K562 (cell line): Measurements from ENCODE around the gene OSGIN1. TPM values are rescaled to one million over a fixed set of nuclear protein-coding genes. Genes with fewer than 3 reads are reported as not detected.
A peak's percentile ranks its signal among the peaks of the same experiment; 100 is the strongest.

Source experiments
- ATAC-seq: fragments of 200-7000 bp; cut with Tn5 transposase; 3 replicates; pipeline ENCODE4 v1.9.1; 2020; ENCODE audit warnings: moderate library complexity
- BruUV-seq: library from RNA; stranded (reverse); fragments of 400-500 nt; replicated peaks from 2 replicates; lab custom pipeline; 2021; lab: Mats Ljungman, UMichigan
- CTCF ChIA-PET: fragments of 300-600 bp; formaldehyde crosslinking; extraction: SDS; loops from one replicate; lab custom pipeline; 2021; ENCODE audit warnings: low intra/inter-chr PET ratio; lab: Yijun Ruan, JAX
- POLR2A ChIA-PET: fragments of 300-600, 350-650 bp; sonication (Branson Sonifier 250); formaldehyde crosslinking; extraction: SDS; loops from one replicate; lab custom pipeline; 2021; ENCODE audit warnings: antibody characterized with exemption, inconsistent platforms; lab: Yijun Ruan, JAX
- DNase-seq, 4 experiments: peaks; one replicate each; pipeline versions ENCODE4 v3.0.0 to v3.0.0-alpha.2; 2011 to 2018; ENCODE audit warnings: low spot score in 3 of 4, mixed read lengths in 3 of 4; ENCODE audit errors: extremely low read depth in 1 of 4
- FAIRE-seq: peaks from 2 replicates; lab custom pipeline; 2011; peaks lifted over from hg19 to GRCh38; lab: Jason Lieb, UNC
- H2AFZ ChIP-seq: 2 replicates; pipeline ENCODE4 v1.6.0; 2011; ENCODE audit warnings: low read depth, low read length, control low read depth, inconsistent platforms
- H3K27ac ChIP-seq: fragments of 200-600 bp; 3 replicates; pipeline ENCODE4 v1.8.0; 2011; ENCODE audit warnings: low read depth, mild to moderate bottlenecking, control low read depth, inconsistent platforms, low read length, moderate library complexity, mixed read lengths; ENCODE audit errors: extremely low read depth
- H3K27me3 ChIP-seq, 2 experiments: fragments of 300-600 bp in 1 of 2; 2 replicates in 1 of 2; 3 replicates in 1 of 2; pipeline versions ENCODE4 v1.6.0 to v1.8.0; 2011; ENCODE audit warnings: inconsistent platforms in 2 of 2, low read length in 2 of 2, mild to moderate bottlenecking in 1 of 2, mixed read lengths in 1 of 2, moderate library complexity in 1 of 2; ENCODE audit not compliant: control insufficient read depth in 2 of 2, insufficient read depth in 2 of 2
- H3K36me3 ChIP-seq: fragments of 300-600 bp; 3 replicates; pipeline ENCODE4 v1.8.0; 2011; ENCODE audit warnings: mild to moderate bottlenecking, low read length, inconsistent platforms; ENCODE audit not compliant: control insufficient read depth, insufficient read depth
- H3K4me1 ChIP-seq, 2 experiments: fragments of 200-600 bp in 1 of 2; replicated peaks in 1 of 2; 2 replicates in 1 of 2; 3 replicates in 1 of 2; pipeline versions ENCODE4 v1.5.1 to v1.8.0; 2011; ENCODE audit warnings: inconsistent platforms in 2 of 2, low read length in 2 of 2, mild to moderate bottlenecking in 1 of 2, mixed read lengths in 1 of 2, moderate library complexity in 1 of 2; ENCODE audit not compliant: control insufficient read depth in 2 of 2, insufficient read depth in 2 of 2
- H3K4me2 ChIP-seq: 2 replicates; pipeline ENCODE4 v1.6.1; 2011; ENCODE audit warnings: low read length, control low read depth, inconsistent platforms, mixed read lengths; ENCODE audit not compliant: insufficient read depth
- H3K4me3 ChIP-seq: fragments of 200-600 bp; sonication (generic), shearing (Covaris generic); 2 replicates; pipeline ENCODE4 v1.5.1; 2016; ENCODE audit warnings: control low read depth, inconsistent platforms
- H3K79me2 ChIP-seq: fragments of 200-600 bp; 3 replicates; pipeline ENCODE4 v1.8.0; 2011; ENCODE audit warnings: low read length, inconsistent platforms; ENCODE audit not compliant: control insufficient read depth, insufficient read depth
- H3K9ac ChIP-seq, 2 experiments: 2 replicates each; pipeline versions ENCODE4 v1.6.0 to v1.6.1; 2011; ENCODE audit warnings: low read depth in 2 of 2, low read length in 2 of 2, control low read depth in 1 of 2, inconsistent platforms in 1 of 2, mild to moderate bottlenecking in 1 of 2, mixed read lengths in 1 of 2; ENCODE audit not compliant: insufficient read depth in 1 of 2
- H3K9me1 ChIP-seq: one replicate; pipeline ENCODE4 v1.6.0; 2011; ENCODE audit warnings: inconsistent platforms, mild to moderate bottlenecking, low read length, moderate library complexity; ENCODE audit not compliant: control insufficient read depth, insufficient read depth
- H3K9me3 ChIP-seq: replicated peaks from 2 replicates; pipeline ENCODE4 v1.5.1; 2011; ENCODE audit warnings: low read depth, low read length, inconsistent platforms; ENCODE audit not compliant: control insufficient read depth, insufficient read depth
- H4K20me1 ChIP-seq: replicated peaks from 2 replicates; pipeline ENCODE4 v1.6.1; 2011; ENCODE audit warnings: low read length, inconsistent platforms, mixed read lengths; ENCODE audit not compliant: control insufficient read depth, insufficient read depth
- EGR1 ChIP-seq: fragments of 450-650 bp; conservative IDR thresholded peaks from 2 replicates; pipeline ENCODE4 v1.6.1; 2017; ENCODE audit warnings: mild to moderate bottlenecking
- RFX1 ChIP-seq: fragments of 450-650 bp; IDR thresholded peaks from 2 replicates; pipeline ENCODE4 v1.6.1; 2016; ENCODE audit warnings: mild to moderate bottlenecking, moderate library complexity
- WGBS: fragments of 100-300 bp; shearing (Covaris generic); methylation state at CpG from one replicate; pipeline ENCODE4 v1.1.6; 2016; ENCODE audit warnings: low coverage, mixed read lengths; ENCODE audit not compliant: insufficient coverage; ENCODE audit errors: missing lambda C conversion rate; 5-methylcytosine and 5-hydroxymethylcytosine counted together
- in situ Hi-C: fragments of 300-500 bp; cut with MboI; formaldehyde crosslinking; loops from 4 replicates; pipeline ENCODE4 v1.15.0; 2018; ENCODE audit warnings: inconsistent platforms, mixed read lengths
- intact Hi-C: fragments of 100-400 bp; cut with micrococcal nuclease; formaldehyde crosslinking; loops from 2 replicates; pipeline ENCODE4 v1.14.2; 2022
- polyA plus RNA-seq, 8 experiments: library from polyadenylated mRNA; depleted of rRNA in 4 of 8; stranded (reverse) in 5 of 8; unstranded in 3 of 8; fragments of >200 nt; fragmentation: Nextera tagmentation in 2 of 8; fragmentation: Illumina TruSeq in 1 of 8; extraction: Ambion mirVana in 2 of 8; extraction: Trizol in 1 of 8; gene quantifications; 2 replicates each; pipeline versions ENCODE4 v1.2.1 to v1.2.3, GENCODE V29; 2011 to 2014; ENCODE audit warnings: inconsistent platforms in 1 of 8, missing spikeins in 1 of 8
- total RNA-seq, 7 experiments: library from RNA; depleted of rRNA in 6 of 7; stranded (reverse); fragments of >200 nt in 6 of 7; fragmentation: Illumina TruSeq in 2 of 7; extraction: Trizol in 2 of 7; gene quantifications; 2 replicates each; pipeline versions ENCODE4 v1.2.1 to v1.2.3, GENCODE V29; 2011 to 2021; ENCODE audit warnings: low replicate concordance in 1 of 7
- TF ChIP-seq, protein P1 (sequence below): IDR thresholded peaks from 3 replicates; pipeline ENCODE4 v1.6.1; 2011; ENCODE audit warnings: borderline replicate concordance, mild to moderate bottlenecking; ENCODE audit not compliant: insufficient read length, insufficient read depth

The OSGIN1 gene
- total and polyA plus RNA-seq, 9 of the 15 experiments (the other 6 are each of a cell fraction or from before 2014, with no cell fraction given): 0.03 to 3.6 (median 1.6) TPM

DNA sequence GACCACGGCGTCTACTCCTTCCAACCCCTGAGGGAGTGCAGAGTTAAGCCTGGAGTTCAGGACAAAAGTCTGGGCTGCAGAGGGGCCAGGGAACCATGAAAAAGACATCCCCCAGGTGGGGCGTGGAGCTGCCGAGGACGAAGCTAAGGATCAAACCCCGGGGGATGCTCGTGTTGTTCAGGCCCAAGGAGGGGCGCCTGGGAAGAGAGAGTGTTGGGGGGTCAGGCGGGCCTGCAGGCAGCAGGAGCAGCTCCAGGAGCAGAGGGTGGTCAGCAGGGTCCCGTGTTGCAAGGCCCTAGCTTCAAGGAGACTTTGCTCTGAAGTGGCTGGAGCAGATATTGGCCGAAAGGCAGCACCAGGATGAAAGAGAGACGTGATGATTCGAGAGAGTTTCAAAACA, 41.7 kb downstream of the OSGIN1 start (continued):
- TF ChIP-seq, protein P1, sequence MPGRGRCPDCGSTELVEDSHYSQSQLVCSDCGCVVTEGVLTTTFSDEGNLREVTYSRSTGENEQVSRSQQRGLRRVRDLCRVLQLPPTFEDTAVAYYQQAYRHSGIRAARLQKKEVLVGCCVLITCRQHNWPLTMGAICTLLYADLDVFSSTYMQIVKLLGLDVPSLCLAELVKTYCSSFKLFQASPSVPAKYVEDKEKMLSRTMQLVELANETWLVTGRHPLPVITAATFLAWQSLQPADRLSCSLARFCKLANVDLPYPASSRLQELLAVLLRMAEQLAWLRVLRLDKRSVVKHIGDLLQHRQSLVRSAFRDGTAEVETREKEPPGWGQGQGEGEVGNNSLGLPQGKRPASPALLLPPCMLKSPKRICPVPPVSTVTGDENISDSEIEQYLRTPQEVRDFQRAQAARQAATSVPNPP: no peak
- TF ChIP-seq, all 486 proteins: peak for 0

DNA sequence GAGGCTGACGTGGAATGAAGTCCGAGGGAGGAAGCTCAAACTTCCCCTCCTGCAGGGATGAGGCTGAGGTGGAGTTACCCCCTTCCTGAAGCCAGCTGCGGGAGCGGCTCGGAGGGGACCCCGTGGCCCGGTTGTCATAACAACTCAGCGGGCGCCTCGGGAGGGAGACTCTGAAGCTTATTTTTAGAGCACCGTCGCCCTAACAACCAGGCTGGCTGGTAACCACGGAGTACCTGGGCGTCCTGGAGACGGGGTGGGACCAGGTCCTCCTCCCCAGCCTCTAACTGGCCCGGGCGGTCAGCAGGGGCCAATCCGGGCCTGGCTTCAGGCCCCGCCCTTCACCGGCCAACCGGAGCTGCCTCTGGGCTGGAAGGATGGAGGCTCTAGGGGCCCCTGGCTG, 42.7 kb downstream of the OSGIN1 start:
- H3K79me2 ChIP-seq: no peaks in the 10 kb centered on the region
- no peak overlapping the region for H3K4me3 ChIP-seq
- H3K9ac ChIP-seq: no peak overlapping the region
- peak; percentile 46 to 78 (median 74) for DNase-seq
- no peak for FAIRE-seq
- no peak for TF ChIP-seq EGR1
- peak; percentile 84 for TF ChIP-seq RFX1
- no peaks in the 10 kb centered on the region for H3K36me3 ChIP-seq
- no peak overlapping the region for H3K4me2 ChIP-seq
- CTCF ChIA-PET: interaction anchor here (0.7 kb wide), 1 partner anchor 16 kb away, joined by 4 read pairs; no protein-coding TSS in a partner anchor
- peaks cover 68 to 88% of the 10 kb centered on the region in 2 experiments for H3K27me3 ChIP-seq
- POLR2A ChIA-PET: interaction anchor here (0.6 to 1.0 kb wide), 7 partner anchors 12 to 1267 kb away, joined by 3 to 4 read pairs (median 4); no protein-coding TSS in a partner anchor
- H3K27ac ChIP-seq: no peak overlapping the region
- no TSS peak for BruUV-seq
- in situ Hi-C loops: no loop called here
- H3K4me1 ChIP-seq: peaks cover 2 to 5% of the 10 kb centered on the region in 2 experiments; a peak in 3 of 5 replicates
- peaks cover 13% of the 10 kb centered on the region; the same call in 1 of the 2 replicates for H4K20me1 ChIP-seq
- no peaks in the 10 kb centered on the region for H3K9me3 ChIP-seq
- no peaks in the 10 kb centered on the region for H3K9me1 ChIP-seq
- intact Hi-C loops: no loop called here
- no peak overlapping the region for H2AFZ ChIP-seq
- 1% methylated on average over 21 of the region's 21 CpGs for WGBS
- peak; percentile 84 for ATAC-seq
